HL-60 (cell line): ENCODE data around the gene CD164L2.

ENCODE experiments used
- DNase-seq, 2 experiments: peaks; one replicate each; pipeline ENCODE4 v3.0.0-alpha.2; 2010 to 2020; ENCODE audit warnings: low read depth in 1 of 2, low spot score in 1 of 2
- H3K27ac ChIP-seq: fragments of 250-450 bp; sonication (Bioruptor Pico); replicated peaks from 2 replicates; pipeline ENCODE4 v1.5.1; 2020; ENCODE audit warnings: mild to moderate bottlenecking, moderate library complexity
- H3K27me3 ChIP-seq: fragments of 250-450 bp; sonication (Bioruptor Pico); 2 replicates; pipeline ENCODE4 v1.5.1; 2021; ENCODE audit warnings: mild to moderate bottlenecking, moderate library complexity; ENCODE audit not compliant: insufficient read depth, poor library complexity, severe bottlenecking
- H3K4me3 ChIP-seq: replicated peaks from 2 replicates; pipeline ENCODE4 v1.5.1; 2011; ENCODE audit warnings: mild to moderate bottlenecking, control low read depth, low read length; ENCODE audit not compliant: insufficient read depth
- CTCF ChIP-seq: IDR thresholded peaks from one replicate; pipeline ENCODE4 v1.5.1; 2011; ENCODE audit warnings: low read length, control low read depth, inconsistent platforms; ENCODE audit not compliant: insufficient read depth
- GABPA ChIP-seq: IDR thresholded peaks from 2 replicates; pipeline ENCODE4 v1.6.1; 2012; ENCODE audit warnings: low read depth
- POLR2AphosphoS5 ChIP-seq: IDR thresholded peaks from 2 replicates; pipeline ENCODE4 v1.6.1; 2012; ENCODE audit warnings: low read depth
- REST ChIP-seq: IDR thresholded peaks from 2 replicates; pipeline ENCODE4 v1.6.1; 2012; ENCODE audit warnings: low read depth; ENCODE audit not compliant: insufficient replicate concordance
- SPI1 ChIP-seq: IDR thresholded peaks from 2 replicates; pipeline ENCODE4 v1.6.1; 2012; ENCODE audit warnings: low read depth, mild to moderate bottlenecking, borderline replicate concordance

The CD164L2 gene

GRCh38 chr1:27342391-27342777 is 40.7 kb downstream of the CD164L2 start:
- peak overlapping the region; percentile 95 for H3K27ac ChIP-seq

GRCh38 chr1:27341525-27342252 is 41.4 kb downstream of the CD164L2 start, which contains the start of gene SYTL1:
TSS of gene SYTL1 (plus strand) at chr1:27342022. CDS start at chr1:27345335, 3,313 bp downstream.
- DNase-seq = peak; percentile 80 to 93
- peak within 1 kb of the TSS; percentile 95 for H3K27ac ChIP-seq
- no peak for TF ChIP-seq REST
- TF ChIP-seq GABPA = no peak; the same call in 1 of the 2 replicates
- TF ChIP-seq POLR2AphosphoS5 = peak; percentile 76
- no peak for TF ChIP-seq CTCF
- TF ChIP-seq SPI1 = no peak; the same call in 1 of the 2 replicates
- peak within 1 kb of the TSS; percentile 90 for H3K4me3 ChIP-seq
- H3K27me3 ChIP-seq = no peaks in the 10 kb centered on the region

More at GRCh38 chr1:27342391-27342777, 40.7 kb downstream of the CD164L2 start:
- H3K4me3 ChIP-seq = peak overlapping the region; percentile 90
- no peaks in the 10 kb centered on the region for H3K27me3 ChIP-seq
- TF ChIP-seq SPI1 = no peak
- no peak for TF ChIP-seq GABPA
- no peak for TF ChIP-seq REST
- no peak for TF ChIP-seq CTCF
- no peak for TF ChIP-seq POLR2AphosphoS5
- DNase-seq = peak in 1 of 2 experiments; percentile 41

GRCh38 chr1:27339213-27339612 is 43.9 kb downstream of the CD164L2 start:
- peak; percentile 52 to 71 for DNase-seq
- Histone ChIP-seq H3K4me3 (no peak overlapping the region), H3K27me3 (no peaks in the 10 kb centered on the region), H3K27ac (peak overlapping the region; percentile 34)
- TF ChIP-seq POLR2AphosphoS5 (no peak), REST (no peak), SPI1 (no peak), GABPA (no peak), CTCF (no peak)
